Hair follicle dermal papilla cell (primary cell): ENCODE data around the gene ING2. TPM values are rescaled to one million over a fixed set of nuclear protein-coding genes. Genes with fewer than 3 reads are reported as not detected.

Experiments used
- total RNA-seq: library from RNA; depleted of rRNA; stranded (reverse); fragments of >200 nt; gene quantifications from 2 replicates; pipeline ENCODE4 v1.2.3, GENCODE V29; 2012

ING2 gene, protein sequence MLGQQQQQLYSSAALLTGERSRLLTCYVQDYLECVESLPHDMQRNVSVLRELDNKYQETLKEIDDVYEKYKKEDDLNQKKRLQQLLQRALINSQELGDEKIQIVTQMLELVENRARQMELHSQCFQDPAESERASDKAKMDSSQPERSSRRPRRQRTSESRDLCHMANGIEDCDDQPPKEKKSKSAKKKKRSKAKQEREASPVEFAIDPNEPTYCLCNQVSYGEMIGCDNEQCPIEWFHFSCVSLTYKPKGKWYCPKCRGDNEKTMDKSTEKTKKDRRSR
- total RNA-seq: 6.6 and 7.1 TPM in 2 replicates

DNA sequence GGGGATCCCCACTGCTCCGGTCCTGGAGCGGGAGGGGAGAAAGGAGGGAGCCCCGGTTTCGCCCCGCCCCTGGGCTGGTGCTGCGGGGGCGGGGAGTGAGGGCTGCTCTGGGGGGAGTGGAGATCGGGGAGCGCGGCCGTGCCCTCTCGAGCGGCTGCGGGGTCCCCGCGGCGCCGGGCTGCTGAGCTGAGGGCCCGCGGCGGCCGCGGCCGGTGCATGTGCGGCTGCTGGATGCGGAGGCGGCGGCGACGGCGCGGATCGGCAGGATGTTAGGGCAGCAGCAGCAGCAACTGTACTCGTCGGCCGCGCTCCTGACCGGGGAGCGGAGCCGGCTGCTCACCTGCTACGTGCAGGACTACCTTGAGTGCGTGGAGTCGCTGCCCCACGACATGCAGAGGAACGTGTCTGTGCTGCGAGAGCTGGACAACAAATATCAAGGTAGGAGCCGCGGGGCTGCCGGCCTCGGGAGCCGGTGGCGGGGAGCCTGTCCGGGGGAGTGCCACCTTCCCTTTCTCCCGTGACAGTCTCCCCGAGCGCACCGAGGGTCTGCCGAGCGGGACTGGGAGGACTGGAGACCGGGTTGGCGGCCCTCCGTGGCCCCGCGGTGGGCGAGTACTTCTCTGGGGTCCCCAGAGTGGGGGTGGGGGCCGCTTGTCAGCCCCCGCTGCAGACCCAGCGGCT, at the start of gene ING2:
Gene ING2, plus strand, starts transcription at position 129 of the 681 bp plus-strand sequence. Its CDS starts 138 bp downstream, at position 267.

Other genes with a start within 250 kb of the ING2 start
- under 0.01 TPM in 2 replicates for gene CLDN22, start 184.8 kb upstream of the ING2 start, total RNA-seq
- gene CLDN24, start 182.6 kb upstream of the ING2 start, total RNA-seq: not detected in 2 replicates
- 15.8 and 17.7 TPM in 2 replicates for gene CDKN2AIP, start 60.4 kb upstream of the ING2 start, total RNA-seq
- gene RWDD4, start 154.1 kb downstream of the ING2 start, total RNA-seq: 19.1 and 19.9 TPM in 2 replicates
- gene TRAPPC11, start 154.2 kb downstream of the ING2 start, total RNA-seq: 39.6 and 45.4 TPM in 2 replicates